Psoas muscle (tissue), 8 donors: ENCODE data around the gene CILP2. TPM values are rescaled to one million over a fixed set of nuclear protein-coding genes. Genes with fewer than 3 reads are reported as not detected.

Experiments used
- ATAC-seq, 4 donors: fragments of 200-7000 bp; cut with Tn5 transposase; one replicate each; pipeline ENCODE4 v1.9.1; 2020; ENCODE audit warnings: moderate library complexity in 3 of 4, mild to moderate bottlenecking in 2 of 4
- DNase-seq, 2 donors: peaks; one replicate each; pipeline ENCODE4 v3.0.0-alpha.2; 2020
- H3K27ac ChIP-seq: fragments of 200-600 bp; one replicate; pipeline ENCODE4 v1.8.0; 2022
- H3K27me3 ChIP-seq, 3 donors: fragments of 200-600 bp in 1 of 3; one replicate each; pipeline versions ENCODE4 v1.6.1 to v1.8.0; 2013 to 2022; ENCODE audit warnings: low read length in 2 of 3, mild to moderate bottlenecking in 2 of 3, moderate library complexity in 1 of 3; ENCODE audit not compliant: insufficient read depth in 3 of 3
- H3K36me3 ChIP-seq, 2 donors: fragments of 200-600 bp in 1 of 2; one replicate each; pipeline versions ENCODE4 v1.6.1 to v1.8.0; 2013 to 2022; ENCODE audit warnings: low read depth in 1 of 2, mild to moderate bottlenecking in 1 of 2, moderate library complexity in 1 of 2; ENCODE audit not compliant: insufficient read depth in 1 of 2
- H3K4me1 ChIP-seq: fragments of 200-600 bp; one replicate; pipeline ENCODE4 v1.8.0; 2022
- H3K4me3 ChIP-seq: fragments of 200-600 bp; one replicate; pipeline ENCODE4 v1.8.0; 2022; ENCODE audit warnings: mild to moderate bottlenecking
- H3K9me3 ChIP-seq: fragments of 200-600 bp; one replicate; pipeline ENCODE4 v1.8.0; 2022
- CTCF ChIP-seq: fragments of 200-600 bp; IDR thresholded peaks from one replicate; pipeline ENCODE4 v1.8.0; 2022; ENCODE audit warnings: antibody characterized with exemption
- WGBS, 3 donors: extraction: QIAGEN DNeasy Blood & Tissue Kit; methylation state at CpG; one replicate each; pipeline versions ENCODE4 v1.1.6 to v1.1.7; 2013; 5-methylcytosine and 5-hydroxymethylcytosine counted together
- intact Hi-C, 2 donors: fragments of 100-400 bp; cut with DNase I; formaldehyde crosslinking; loops; one replicate each; pipeline versions ENCODE4 v1.11.0 to v1.14.2; 2022
- polyA plus RNA-seq, 3 donors: library from polyadenylated mRNA; stranded (reverse); fragments of 200-250 nt; gene quantifications; one replicate each; pipeline ENCODE4 v1.2.3, GENCODE V29; 2013
- total RNA-seq, 4 donors: library from RNA; stranded (reverse); fragmentation: NEBNext Ultra II Directional in 2 of 4; extraction: Animal tissue kit (Norgen Biotek cat#: 25700) in 2 of 4; gene quantifications; one replicate each; pipeline versions ENCODE4 v1.2.1 to v1.2.4, GENCODE V29; 2021 to 2023
- donor health status: healthy with polysubstance abuse.
- donor health status: DM: no; HTN: no; CAD: no; lungs with moderate emphysema.
- donor health status: Bipolar disorder and iron deficiency.
- donor health status: healthy.
- donor health status: DM: yes; HTN: yes; CAD: no.
- donor health status: DM: no; HTN: no; CAD: no.
- donor health status: DM: no; HTN: no; CAD: no.
- donor health status: DM: yes; HTN: yes; CAD: no.

Gene CILP2
- total and polyA plus RNA-seq, 7 donors, result 0.03 TPM; not detected in 6

DNA sequence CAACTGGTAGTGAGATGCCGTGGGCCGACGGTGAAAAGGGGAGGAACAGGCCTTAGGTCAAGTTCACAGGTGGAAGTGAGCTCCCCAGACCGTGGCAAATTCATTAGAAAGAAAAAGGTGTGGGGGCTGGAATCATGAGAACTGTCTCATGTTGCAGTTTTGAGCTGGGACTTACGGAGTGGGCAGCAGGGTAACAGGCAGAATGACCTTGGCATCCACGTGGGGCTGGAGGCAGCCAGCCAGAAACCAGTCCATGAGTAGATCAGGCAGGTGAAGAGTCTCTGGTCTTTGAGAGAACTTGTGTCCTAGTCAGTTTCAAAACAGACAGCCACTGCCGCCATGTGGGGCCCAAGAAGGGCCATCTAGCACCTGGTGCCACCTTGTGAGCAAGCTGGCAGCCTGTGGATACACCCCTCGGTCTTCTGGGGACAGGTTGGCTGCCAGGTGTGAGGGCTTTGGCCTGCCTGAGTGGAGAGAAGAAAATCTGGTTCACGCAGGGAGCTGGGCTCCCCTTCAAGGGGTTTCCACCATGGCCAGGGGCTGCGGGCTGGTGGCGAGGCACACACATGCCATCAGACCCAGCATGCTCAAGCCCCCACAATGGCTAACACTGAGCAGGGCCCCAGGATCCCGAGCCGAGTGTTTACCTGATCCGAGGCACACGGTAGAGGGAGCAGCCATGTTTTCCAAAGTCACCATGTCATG lies 46.6 kb upstream of the CILP2 start:
- DNase-seq (peak in 1 of 2 donors; percentile 52), ATAC-seq (peak in 1 of 4 donors; percentile 19)
- H3K9me3 ChIP-seq, result no peaks in the 10 kb centered on the region
- H3K4me1 ChIP-seq, result peaks cover 30% of the 10 kb centered on the region
- WGBS, 3 donors, result 71 to 77% (median 74%) methylated on average over 15 of the region's 15 CpGs
- intact Hi-C loops, result loop anchor here in 1 of 2 donors (2.0 kb wide), 1 partner anchor 123 kb away; no protein-coding TSS in a partner anchor
- no peaks in the 10 kb centered on the region for H3K27me3 ChIP-seq
- H3K36me3 ChIP-seq, result peaks cover 0 to 38% of the 10 kb centered on the region in 2 donors
- H3K4me3 ChIP-seq, result no peak overlapping the region
- TF ChIP-seq CTCF, result no peak
- no peak overlapping the region for H3K27ac ChIP-seq

- no peaks in the 10 kb centered on the region for H3K9me3 ChIP-seq
- peaks cover 0 to 45% of the 10 kb centered on the region in 2 donors for H3K36me3 ChIP-seq
- intact Hi-C loops, result no loop called here
- H3K4me1 ChIP-seq, result peaks cover 30% of the 10 kb centered on the region
- peak in 1 of 2 donors; percentile 40 for DNase-seq
- no peak overlapping the region for H3K27ac ChIP-seq
- no peaks in the 10 kb centered on the region for H3K27me3 ChIP-seq
- ATAC-seq, result no peak
- TF ChIP-seq CTCF, result no peak
- no peak overlapping the region for H3K4me3 ChIP-seq
- WGBS, 3 donors, result 84 to 93% (median 86%) methylated on average over 21 of the region's 21 CpGs
Observed at GRCh38 chr19:19492026-19492610, 45.9 kb upstream of the CILP2 start.

DNA sequence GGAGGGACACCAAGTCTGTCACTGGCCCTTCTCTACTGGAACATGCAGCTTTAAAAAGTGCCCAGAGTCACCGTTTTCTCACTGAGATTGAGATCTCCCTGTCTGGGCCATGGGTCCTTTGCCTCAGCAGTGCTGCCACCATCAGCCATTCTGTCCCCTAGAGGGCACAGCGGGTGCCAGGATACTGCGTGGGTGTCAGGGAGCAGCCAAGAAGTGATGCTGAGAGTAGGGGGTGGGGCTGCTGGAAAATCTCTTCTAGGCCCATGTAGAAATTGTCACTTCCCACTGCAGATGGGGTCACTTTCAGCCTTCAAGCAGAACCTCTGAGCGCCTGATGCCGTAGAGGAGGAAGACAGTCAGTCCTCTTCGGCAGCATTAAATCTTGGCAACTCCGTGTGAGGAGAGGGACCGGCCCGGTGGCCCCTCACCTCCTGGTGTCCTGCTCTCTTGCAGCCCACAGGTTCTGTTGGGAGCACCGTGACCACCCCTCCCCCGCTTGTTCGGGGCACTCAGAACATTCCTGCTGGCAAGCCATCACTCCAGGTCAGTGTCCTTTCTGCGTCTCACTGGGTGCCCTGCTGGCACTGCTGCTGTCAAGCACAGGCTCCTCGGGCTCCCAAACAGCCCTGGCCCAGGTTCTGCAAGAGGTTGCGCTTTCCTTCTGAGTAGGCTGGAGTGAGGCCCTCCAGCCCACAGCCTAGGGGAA lies 44.1 kb upstream of the CILP2 start:
- ATAC-seq (no peak), DNase-seq (no peak)
- Histone ChIP-seq H3K27me3 (no peaks in the 10 kb centered on the region), H3K9me3 (no peaks in the 10 kb centered on the region), H3K4me1 (peaks cover 13% of the 10 kb centered on the region), H3K27ac (no peak overlapping the region), H3K4me3 (no peak overlapping the region), H3K36me3 (peaks cover 7 to 63% of the 10 kb centered on the region in 2 donors)
- WGBS, 3 donors, result 71 to 84% (median 72%) methylated on average over 14 to 15 of the region's 15 CpGs
- intact Hi-C loops, result no loop called here
- TF ChIP-seq CTCF, result no peak

DNA sequence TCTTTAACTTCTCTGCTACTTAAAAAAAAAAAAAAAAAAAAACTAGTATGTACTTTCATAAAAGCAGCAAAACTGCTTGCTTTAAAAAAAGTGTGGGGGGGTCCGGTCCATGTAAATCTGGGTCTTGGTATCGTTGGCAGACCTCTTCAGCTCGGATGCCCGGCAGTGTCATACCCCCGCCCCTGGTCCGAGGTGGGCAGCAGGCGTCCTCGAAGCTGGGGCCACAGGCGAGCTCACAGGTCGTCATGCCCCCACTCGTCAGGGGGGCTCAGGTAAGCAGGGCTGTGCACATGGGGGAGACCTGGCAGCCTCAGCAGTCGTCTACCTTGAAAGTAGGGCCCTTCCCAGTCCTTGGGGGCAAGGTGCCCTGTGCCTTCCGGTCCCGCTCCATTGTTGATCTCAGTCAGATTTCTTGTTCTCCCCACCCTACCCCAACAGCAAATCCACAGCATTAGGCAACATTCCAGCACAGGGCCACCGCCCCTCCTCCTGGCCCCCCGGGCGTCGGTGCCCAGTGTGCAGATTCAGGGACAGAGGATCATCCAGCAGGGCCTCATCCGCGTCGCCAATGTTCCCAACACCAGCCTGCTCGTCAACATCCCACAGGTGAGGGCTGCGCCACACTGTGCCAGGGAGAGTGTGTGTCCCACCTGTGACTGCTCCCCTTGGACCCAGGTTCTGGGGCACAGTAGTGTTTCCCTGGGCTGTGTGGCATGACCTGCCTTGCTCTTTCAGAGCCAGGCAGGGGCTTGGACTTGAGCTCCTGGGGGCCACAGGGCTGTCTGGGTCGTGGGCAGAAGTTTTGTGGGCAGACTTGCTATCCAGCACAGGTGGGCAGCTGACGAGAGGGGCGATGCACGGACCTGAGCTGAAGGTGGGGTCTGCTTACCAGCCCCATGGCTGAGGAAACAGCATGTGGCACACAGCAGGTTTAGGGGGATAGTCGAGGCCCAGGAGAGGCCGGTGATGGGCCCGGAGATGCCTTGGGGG lies 42.2 kb upstream of the CILP2 start:
- Histone ChIP-seq H3K4me3 (no peak overlapping the region), H3K27me3 (no peaks in the 10 kb centered on the region), H3K27ac (no peak overlapping the region), H3K4me1 (no peaks in the 10 kb centered on the region), H3K9me3 (no peaks in the 10 kb centered on the region), H3K36me3 (peaks cover 10 to 82% of the 10 kb centered on the region in 2 donors)
- TF ChIP-seq CTCF, result no peak
- WGBS, 3 donors, result 90 to 96% (median 91%) methylated on average over 30 of the region's 30 CpGs
- ATAC-seq (no peak), DNase-seq (no peak)
- intact Hi-C loops, result no loop called here
